Type B pancreatic cell (in vitro differentiated cells): ENCODE data around the gene NUP205. TPM values are rescaled to one million over a fixed set of nuclear protein-coding genes. Genes with fewer than 3 reads are reported as not detected.
"Not testable (repeated sequence)": the region's sequence is repeated elsewhere in the genome, so short reads cannot be mapped to it uniquely, and the experiment has no call there.

ENCODE experiments used
- DNase-seq: peaks from one replicate; pipeline ENCODE4 v3.0.0; 2021; ENCODE audit warnings: mixed read lengths; ENCODE audit not compliant: unreplicated experiment; ENCODE audit errors: extremely low spot score
- H3K27ac Mint-ChIP-seq: 2 replicates; pipeline ENCODE4 v1.8.0; 2021; ENCODE audit warnings: mild to moderate bottlenecking, mixed read lengths
- H3K27me3 Mint-ChIP-seq: 2 replicates; pipeline ENCODE4 v1.8.0; 2021; ENCODE audit warnings: mixed read lengths
- H3K36me3 Mint-ChIP-seq: 2 replicates; pipeline ENCODE4 v1.8.0; 2021; ENCODE audit warnings: mixed read lengths
- H3K4me1 Mint-ChIP-seq: one replicate; pipeline ENCODE4 v1.8.0; 2021; ENCODE audit warnings: mixed read lengths; ENCODE audit not compliant: unreplicated experiment
- H3K4me3 Mint-ChIP-seq: 2 replicates; pipeline ENCODE4 v1.8.0; 2021; ENCODE audit warnings: mild to moderate bottlenecking, mixed read lengths
- H3K9me3 Mint-ChIP-seq: 2 replicates; pipeline ENCODE4 v1.8.0; 2021; ENCODE audit warnings: mixed read lengths
- total RNA-seq: library from RNA; stranded (reverse); gene quantifications from 2 replicates; pipeline ENCODE4 v1.2.1, GENCODE V29; 2021; ENCODE audit warnings: low replicate concordance
- TF ChIP-seq, protein P1 (sequence below): fragments of 200-600 bp; sonication (generic); conservative IDR thresholded peaks from 2 replicates; pipeline ENCODE4 v1.5.0; 2021; ENCODE audit warnings: antibody characterized with exemption, mild to moderate bottlenecking

Gene NUP205
- total RNA-seq, 1 donor from 2014 or later = 102 TPM

DNA sequence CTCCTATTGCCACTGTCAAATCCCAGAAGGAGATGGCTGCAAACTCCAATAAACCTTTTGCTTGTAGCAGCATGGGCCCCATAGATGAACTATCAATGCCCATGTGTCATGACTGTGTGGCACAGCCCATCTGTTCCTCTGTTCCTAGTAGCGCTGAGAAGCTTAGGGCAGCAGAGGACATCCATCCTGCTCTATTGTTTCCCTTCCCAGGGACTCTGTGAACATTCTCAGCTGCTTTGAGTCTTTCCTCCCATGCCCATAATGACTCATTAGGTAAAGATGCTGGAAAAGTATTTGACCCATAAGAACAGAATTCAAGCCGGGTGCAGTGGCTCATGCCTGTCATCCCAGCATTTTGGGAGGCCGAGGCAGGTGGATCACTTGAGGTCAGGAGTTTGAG, 132.8 kb downstream of the NUP205 start:
- H3K27me3 Mint-ChIP-seq = no peaks in the 10 kb centered on the region
- DNase-seq = no peak
- H3K27ac Mint-ChIP-seq = no peak overlapping the region
- TF ChIP-seq, protein P1, sequence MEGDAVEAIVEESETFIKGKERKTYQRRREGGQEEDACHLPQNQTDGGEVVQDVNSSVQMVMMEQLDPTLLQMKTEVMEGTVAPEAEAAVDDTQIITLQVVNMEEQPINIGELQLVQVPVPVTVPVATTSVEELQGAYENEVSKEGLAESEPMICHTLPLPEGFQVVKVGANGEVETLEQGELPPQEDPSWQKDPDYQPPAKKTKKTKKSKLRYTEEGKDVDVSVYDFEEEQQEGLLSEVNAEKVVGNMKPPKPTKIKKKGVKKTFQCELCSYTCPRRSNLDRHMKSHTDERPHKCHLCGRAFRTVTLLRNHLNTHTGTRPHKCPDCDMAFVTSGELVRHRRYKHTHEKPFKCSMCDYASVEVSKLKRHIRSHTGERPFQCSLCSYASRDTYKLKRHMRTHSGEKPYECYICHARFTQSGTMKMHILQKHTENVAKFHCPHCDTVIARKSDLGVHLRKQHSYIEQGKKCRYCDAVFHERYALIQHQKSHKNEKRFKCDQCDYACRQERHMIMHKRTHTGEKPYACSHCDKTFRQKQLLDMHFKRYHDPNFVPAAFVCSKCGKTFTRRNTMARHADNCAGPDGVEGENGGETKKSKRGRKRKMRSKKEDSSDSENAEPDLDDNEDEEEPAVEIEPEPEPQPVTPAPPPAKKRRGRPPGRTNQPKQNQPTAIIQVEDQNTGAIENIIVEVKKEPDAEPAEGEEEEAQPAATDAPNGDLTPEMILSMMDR = no peak
- H3K4me1 Mint-ChIP-seq = peaks cover 6% of the 10 kb centered on the region
- H3K4me3 Mint-ChIP-seq = no peak overlapping the region
- no peaks in the 10 kb centered on the region for H3K9me3 Mint-ChIP-seq
- H3K36me3 Mint-ChIP-seq = peaks cover 25% of the 10 kb centered on the region

DNA sequence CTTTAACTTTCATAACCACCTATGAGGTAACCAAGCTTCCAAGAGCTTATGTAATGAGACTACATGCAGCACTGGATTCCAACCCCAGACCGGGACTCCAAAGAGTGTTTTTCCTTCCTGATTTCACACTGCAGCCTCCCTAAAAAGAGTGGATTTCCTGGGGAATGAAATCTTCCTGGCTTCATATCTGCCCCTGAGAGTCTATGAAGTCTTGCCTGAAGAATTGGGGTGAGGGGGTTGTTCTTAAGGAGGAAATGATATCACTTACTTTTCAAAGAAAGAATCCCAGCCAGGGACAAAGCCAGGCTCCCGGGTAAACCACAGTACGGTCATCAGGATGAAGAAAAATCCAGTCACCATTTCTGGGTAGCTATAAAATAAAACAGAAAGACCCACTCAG, 134.3 kb downstream of the NUP205 start:
- H3K4me3 Mint-ChIP-seq = no peak overlapping the region
- TF ChIP-seq, protein P1 = no peak
- H3K4me1 Mint-ChIP-seq = peaks cover 6% of the 10 kb centered on the region
- H3K9me3 Mint-ChIP-seq = no peaks in the 10 kb centered on the region
- H3K36me3 Mint-ChIP-seq = peaks cover 24% of the 10 kb centered on the region
- H3K27ac Mint-ChIP-seq = no peak overlapping the region
- DNase-seq = no peak
- no peaks in the 10 kb centered on the region for H3K27me3 Mint-ChIP-seq

DNA sequence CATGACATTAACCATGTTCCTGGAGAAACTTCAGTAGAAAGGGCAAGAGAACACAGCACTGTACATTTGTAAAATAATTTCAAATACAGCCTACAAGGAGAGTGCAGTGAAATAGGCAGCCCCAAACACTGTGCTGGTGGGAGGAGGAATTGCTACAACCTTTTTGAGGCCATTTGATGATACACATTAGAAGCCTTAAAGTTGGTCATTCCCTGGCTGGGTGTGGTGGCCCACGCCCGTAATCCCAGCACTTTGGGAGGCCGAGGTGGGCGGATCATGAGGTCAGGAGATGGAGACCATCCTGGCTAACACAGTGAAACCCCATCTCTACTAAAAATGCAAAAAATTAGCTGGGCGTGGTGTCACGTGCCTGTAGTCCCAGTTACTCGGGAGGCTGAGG, 134.9 kb downstream of the NUP205 start:
- H3K4me1 Mint-ChIP-seq, H3K9me3 Mint-ChIP-seq, H3K27ac Mint-ChIP-seq, H3K27me3 Mint-ChIP-seq, DNase-seq, H3K4me3 Mint-ChIP-seq: not testable (repeated sequence)
- H3K36me3 Mint-ChIP-seq = peaks cover 19% of the 10 kb centered on the region

DNA sequence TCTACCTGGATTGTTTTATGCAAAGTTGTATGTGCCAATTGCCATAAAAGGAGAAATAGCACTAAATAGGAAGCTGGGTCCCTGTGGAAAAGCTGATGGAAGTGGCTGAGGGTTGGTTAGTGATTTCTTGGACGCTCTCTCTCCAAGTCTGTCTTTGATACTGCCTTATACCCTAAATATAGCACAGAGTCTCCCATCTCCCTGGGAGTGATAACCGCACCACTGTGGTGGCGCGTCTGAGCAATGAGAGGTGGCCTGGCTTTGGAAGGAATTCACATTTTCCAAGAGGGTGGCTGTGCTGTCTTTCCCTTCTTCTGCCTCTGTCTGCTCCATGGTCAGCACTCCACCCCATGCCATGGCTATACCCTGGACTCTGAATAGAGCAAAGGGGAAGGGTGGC, 135.8 kb downstream of the NUP205 start:
- TF ChIP-seq, protein P1 = no peak
- Mint-ChIP-seq H3K4me1 (peaks cover 7% of the 10 kb centered on the region), H3K27ac (no peak overlapping the region), H3K36me3 (peaks cover 19% of the 10 kb centered on the region), H3K9me3 (no peaks in the 10 kb centered on the region), H3K4me3 (no peak overlapping the region), H3K27me3 (no peaks in the 10 kb centered on the region)
- DNase-seq = no peak

DNA sequence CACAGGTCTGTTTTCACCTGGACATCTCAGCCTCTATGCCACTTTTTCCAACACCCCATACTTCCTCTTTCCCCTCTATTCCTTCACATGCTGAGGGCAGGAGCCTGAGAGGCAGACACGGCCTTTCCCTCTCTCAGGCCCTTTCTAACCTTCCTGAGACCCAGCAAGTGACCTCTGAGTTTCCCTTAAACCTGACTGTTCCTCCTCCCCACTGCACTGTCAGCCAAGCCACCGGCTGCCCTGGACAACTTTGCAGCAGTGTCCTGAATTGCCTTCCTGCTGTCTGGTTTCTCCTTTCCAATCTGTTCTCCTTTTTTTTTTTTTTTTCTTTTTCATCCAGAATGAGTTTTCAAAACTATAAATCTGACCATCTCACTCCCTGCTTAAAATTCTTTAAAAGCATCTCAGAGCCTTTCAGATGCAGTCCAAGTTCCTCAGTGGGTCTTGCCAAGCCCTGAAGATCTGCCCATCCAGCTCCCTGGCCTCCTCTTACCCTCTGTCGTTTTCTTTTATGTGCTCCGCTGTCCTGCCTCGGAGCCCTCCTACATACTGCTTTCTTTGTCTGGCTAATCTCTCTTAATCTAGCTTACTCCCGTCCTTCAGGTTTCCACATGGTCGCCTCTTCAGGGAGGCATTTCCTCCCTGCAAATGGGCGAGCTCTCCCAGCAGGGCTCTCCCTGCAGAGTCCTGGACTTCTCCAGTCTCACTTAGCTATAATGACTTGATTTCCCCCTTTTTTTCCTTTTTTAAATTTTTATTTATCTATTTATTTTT, 139.7 kb downstream of the NUP205 start:
- H3K27ac Mint-ChIP-seq = no peak overlapping the region
- TF ChIP-seq, protein P1 = no peak
- H3K36me3 Mint-ChIP-seq = peaks cover 14% of the 10 kb centered on the region

More for the DNA sequence above, 139.7 kb downstream of the NUP205 start:
- H3K4me3 Mint-ChIP-seq = no peak overlapping the region
- H3K9me3 Mint-ChIP-seq = peaks cover 6% of the 10 kb centered on the region
- H3K27me3 Mint-ChIP-seq = no peaks in the 10 kb centered on the region
- DNase-seq = no peak
- peaks cover 7% of the 10 kb centered on the region for H3K4me1 Mint-ChIP-seq

Other genes with a start within 250 kb of the NUP205 start
- gene CNOT4, start 47.8 kb upstream of the NUP205 start, total RNA-seq = 24.5 and 32.1 TPM in 2 replicates
- 58.2 and 61.1 TPM in 2 replicates for gene STMP1, start 104.6 kb downstream of the NUP205 start, total RNA-seq
- gene SLC13A4, start 170.3 kb downstream of the NUP205 start, total RNA-seq = 5.2 and 11.3 TPM in 2 replicates
- gene FAM180A, start 190.9 kb downstream of the NUP205 start, total RNA-seq = 0.14 TPM in 1 of 2 replicates, not detected in the other